GM12873 (cell line): ENCODE data around the gene MND1.

Experiments
- CTCF ChIP-seq: IDR thresholded peaks from 2 replicates; pipeline ENCODE4 v1.5.1; 2012; ENCODE audit warnings: low read depth, mild to moderate bottlenecking, moderate library complexity, low read length, control low read depth; ENCODE audit not compliant: insufficient read depth; ENCODE audit errors: missing control alignments

MND1 gene

GRCh38 chr4:153347117-153347516 lies 2.6 kb downstream of the MND1 start:
- no peak for TF ChIP-seq CTCF

DNA sequence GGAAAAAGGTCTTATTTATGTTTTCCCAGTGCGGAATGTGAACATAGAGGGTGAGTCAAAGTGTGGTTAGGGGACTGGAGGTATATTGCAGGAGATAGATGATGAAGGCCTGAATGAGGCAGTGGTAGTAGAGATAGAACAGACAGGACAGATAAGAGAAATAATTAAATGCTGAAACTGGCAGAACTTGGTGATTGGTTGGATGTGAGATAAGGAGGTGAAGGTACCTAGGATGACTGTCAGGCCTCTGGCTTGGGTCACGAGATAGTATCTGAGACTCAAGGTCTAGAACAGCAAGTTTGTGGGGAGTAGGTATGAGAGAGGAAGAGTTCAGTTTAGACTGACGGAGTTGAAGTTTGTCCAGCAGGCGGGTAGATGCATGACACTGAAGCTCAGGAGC lies 3.5 kb downstream of the MND1 start:
- TF ChIP-seq CTCF = peak; percentile 22

GRCh38 chr4:153349206-153349805 lies 4.8 kb downstream of the MND1 start:
- no peak for TF ChIP-seq CTCF

DNA sequence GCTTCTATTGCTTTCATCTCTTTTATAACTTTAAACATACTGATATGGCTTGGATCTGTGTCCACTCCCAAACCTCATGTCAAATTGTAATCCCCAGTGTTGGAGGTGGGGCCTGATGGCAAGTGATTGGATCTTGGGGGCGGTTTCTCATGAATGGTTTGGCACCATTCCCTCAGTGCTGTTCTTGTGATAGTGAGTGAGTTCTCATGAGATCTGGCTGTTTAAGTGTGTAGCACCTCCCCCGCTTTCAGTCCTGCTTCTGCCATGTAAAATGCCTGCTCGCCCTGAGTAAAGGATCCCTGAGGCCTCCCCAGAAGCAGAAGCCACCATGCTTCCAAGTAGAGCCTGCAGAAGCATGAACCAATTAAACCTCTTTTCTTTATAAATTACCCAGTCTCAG lies 17.7 kb downstream of the MND1 start:
- TF ChIP-seq CTCF = no peak

GRCh38 chr4:153364061-153364460 lies 19.6 kb downstream of the MND1 start:
- TF ChIP-seq CTCF = no peak

- no peak for TF ChIP-seq CTCF
These were observed 20.5 kb downstream of the MND1 start for GRCh38 chr4:153365003-153365402.

DNA sequence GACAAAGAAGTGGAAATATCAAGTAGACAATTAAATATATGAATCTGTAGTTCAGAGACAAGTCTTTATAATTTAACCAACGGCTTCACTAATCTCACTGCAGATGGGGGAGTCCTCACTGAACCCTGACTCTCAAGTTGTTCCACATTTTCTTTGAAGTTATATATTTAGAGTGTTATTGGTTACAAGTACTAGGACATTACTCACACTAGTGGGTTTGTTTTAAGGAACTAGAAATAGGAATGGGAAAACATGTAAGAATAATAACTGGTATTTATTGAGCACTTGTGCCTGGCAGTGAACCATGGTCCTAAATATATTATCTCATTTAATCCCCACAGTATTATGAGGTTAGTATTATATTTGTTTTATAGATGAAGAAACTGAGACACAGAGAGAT lies 22.0 kb downstream of the MND1 start:
- no peak for TF ChIP-seq CTCF
